ENCODE results near the gene CAPZB.

CAPZB gene

DNA sequence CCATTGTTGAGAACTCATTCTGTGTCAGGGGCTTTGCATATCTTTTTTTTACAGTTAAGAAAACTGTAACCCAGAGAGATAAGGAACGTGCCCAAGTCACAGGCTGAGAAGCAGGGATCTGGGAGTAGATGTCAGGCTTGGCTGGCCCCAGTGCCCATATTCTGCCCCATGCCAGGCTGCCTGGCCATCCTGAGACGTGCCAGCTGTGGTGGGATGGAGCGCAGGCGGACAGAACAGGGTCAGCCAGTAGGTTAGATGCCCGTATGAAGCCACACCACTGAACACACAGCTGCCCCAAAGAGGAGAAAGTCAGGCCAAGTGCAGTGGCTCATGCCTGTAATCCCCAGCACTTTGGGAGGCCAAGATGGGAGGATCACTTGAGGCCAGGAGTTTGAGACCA lies 117.3 kb downstream of the CAPZB start:
- Histone ChIP-seq H3K4me3 (ENCODE audit: low read length) (no peak overlapping the region), H3F3A (ENCODE audit: insufficient read depth, low read length) (no peaks in the 10 kb centered on the region), H3K4me1 (ENCODE audit: low read length) (no peaks in the 10 kb centered on the region), H3K27ac (ENCODE audit: low read length) (no peak overlapping the region), H3K9ac (ENCODE audit: low read length) (no peak overlapping the region), H3K27me3 (replicated peaks; ENCODE audit: insufficient read depth, low read length) (no peaks in the 10 kb centered on the region), H3K4me2 (ENCODE audit: low read depth, low read length) (no peak overlapping the region), H3K79me2 (ENCODE audit: low read length) (peaks cover 14% of the 10 kb centered on the region; the same call in 1 of the 2 replicates), H3K9me3 (replicated peaks; ENCODE audit: insufficient read depth, low read length) (no peaks in the 10 kb centered on the region), H3K9me2 (replicated peaks; ENCODE audit: insufficient read depth, low read length) (no peaks in the 10 kb centered on the region), H4K20me1 (ENCODE audit: insufficient read depth, low read length) (0 out of 2 replicates have a peak, but pooled peaks cover 2% of the 10 kb centered on the region), H2AFZ (ENCODE audit: low read length) (no peak overlapping the region), H3K36me3 (replicated peaks; ENCODE audit: insufficient read depth, low read length) (no peaks in the 10 kb centered on the region)
- TF ChIP-seq EZH2 (optimal IDR thresholded peaks at IDR 0.05; ENCODE audit: low read depth, low read length) (no peak), EZH2phosphoT487 (IDR thresholded peaks at IDR 0.05; ENCODE audit: low read length) (no peak)
- DNase-seq = no peak

DNA sequence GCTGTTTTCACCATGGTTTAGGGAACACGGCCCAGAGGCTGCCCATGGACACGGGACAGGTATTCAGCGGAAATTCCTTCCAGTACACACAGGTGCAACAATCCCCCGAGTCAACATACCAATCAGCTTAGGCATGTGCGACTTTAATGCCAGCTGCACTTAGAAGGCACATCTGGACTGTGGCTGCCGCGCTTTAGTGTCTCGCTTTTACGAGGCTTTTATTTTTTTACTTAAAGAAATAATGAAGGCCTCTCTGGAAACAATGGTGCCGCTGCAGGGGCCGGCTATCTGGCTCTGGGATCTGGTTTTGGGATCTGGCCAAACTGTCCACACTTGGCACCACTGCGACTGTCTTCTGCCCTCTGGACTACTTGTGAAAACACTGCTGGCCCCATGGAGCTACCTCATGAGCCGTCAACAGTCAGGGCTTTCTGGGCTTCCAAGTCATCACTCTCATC lies 117.7 kb downstream of the CAPZB start:
- 0 out of 2 replicates have a peak, but pooled peaks cover 2% of the 10 kb centered on the region for H4K20me1 ChIP-seq (ENCODE audit: insufficient read depth, low read length)
- no peaks in the 10 kb centered on the region for H3K9me2 ChIP-seq (replicated peaks; ENCODE audit: insufficient read depth, low read length)
- DNase-seq = no peak
- TF ChIP-seq EZH2 (optimal IDR thresholded peaks at IDR 0.05; ENCODE audit: low read depth, low read length) = no peak
- TF ChIP-seq EZH2phosphoT487 (IDR thresholded peaks at IDR 0.05; ENCODE audit: low read length) = no peak
- TF ChIP-seq CTCF (IDR thresholded peaks at IDR 0.05; ENCODE audit: low read length) = no peak
- H2AFZ ChIP-seq (ENCODE audit: low read length) = no peak overlapping the region
- no peaks in the 10 kb centered on the region for H3K9me3 ChIP-seq (replicated peaks; ENCODE audit: insufficient read depth, low read length)
- H3K36me3 ChIP-seq (replicated peaks; ENCODE audit: insufficient read depth, low read length) = no peaks in the 10 kb centered on the region
- H3K27ac ChIP-seq (ENCODE audit: low read length) = no peak overlapping the region
- H3K4me1 ChIP-seq (ENCODE audit: low read length) = no peaks in the 10 kb centered on the region
- peaks cover 14% of the 10 kb centered on the region; the same call in 1 of the 2 replicates for H3K79me2 ChIP-seq (ENCODE audit: low read length)
- no peaks in the 10 kb centered on the region for H3F3A ChIP-seq (ENCODE audit: insufficient read depth, low read length)
- no peak overlapping the region for H3K4me3 ChIP-seq (ENCODE audit: low read length)
- no peaks in the 10 kb centered on the region for H3K27me3 ChIP-seq (replicated peaks; ENCODE audit: insufficient read depth, low read length)
- H3K4me2 ChIP-seq (ENCODE audit: low read depth, low read length) = no peak overlapping the region
- H3K9ac ChIP-seq (ENCODE audit: low read length) = no peak overlapping the region

GRCh38 chr1:19366599-19367536 lies 118.5 kb downstream of the CAPZB start:
- Histone ChIP-seq H3K9me3 (replicated peaks; ENCODE audit: insufficient read depth, low read length) (no peaks in the 10 kb centered on the region), H3K9ac (ENCODE audit: low read length) (no peak overlapping the region), H4K20me1 (ENCODE audit: insufficient read depth, low read length) (0 out of 2 replicates have a peak, but pooled peaks cover 2% of the 10 kb centered on the region), H2AFZ (ENCODE audit: low read length) (no peak overlapping the region), H3K4me3 (ENCODE audit: low read length) (no peak overlapping the region), H3K9me2 (replicated peaks; ENCODE audit: insufficient read depth, low read length) (no peaks in the 10 kb centered on the region), H3K27me3 (replicated peaks; ENCODE audit: insufficient read depth, low read length) (no peaks in the 10 kb centered on the region), H3K79me2 (ENCODE audit: low read length) (peaks cover 14% of the 10 kb centered on the region; the same call in 1 of the 2 replicates), H3F3A (ENCODE audit: insufficient read depth, low read length) (no peaks in the 10 kb centered on the region), H3K36me3 (replicated peaks; ENCODE audit: insufficient read depth, low read length) (no peaks in the 10 kb centered on the region), H3K27ac (ENCODE audit: low read length) (no peak overlapping the region), H3K4me2 (ENCODE audit: low read depth, low read length) (no peak overlapping the region), H3K4me1 (ENCODE audit: low read length) (no peaks in the 10 kb centered on the region)
- no peak for TF ChIP-seq EZH2phosphoT487 (IDR thresholded peaks at IDR 0.05; ENCODE audit: low read length)
- TF ChIP-seq EZH2 (optimal IDR thresholded peaks at IDR 0.05; ENCODE audit: low read depth, low read length) = no peak
- TF ChIP-seq CTCF (IDR thresholded peaks at IDR 0.05; ENCODE audit: low read length) = no peak
- no peak for DNase-seq
